Hematopoietic multipotent progenitor cell (in vitro differentiated cells): Measurements from ENCODE around the gene SMPD2. TPM values are rescaled to one million over a fixed set of nuclear protein-coding genes. Genes with fewer than 3 reads are reported as not detected.

Source experiments
- DNase-seq, 3 donors: peaks; one replicate each; pipeline ENCODE4 v3.0.0-alpha.2; 2011 to 2015; ENCODE audit warnings: low read depth in 2 of 3, low spot score in 2 of 3
- total RNA-seq: library from RNA; depleted of rRNA; stranded (reverse); fragments of >200 nt; gene quantifications from one replicate; pipeline ENCODE4 v1.2.3, GENCODE V29; 2012

SMPD2 gene
- total RNA-seq, result 33.4 TPM

DNA sequence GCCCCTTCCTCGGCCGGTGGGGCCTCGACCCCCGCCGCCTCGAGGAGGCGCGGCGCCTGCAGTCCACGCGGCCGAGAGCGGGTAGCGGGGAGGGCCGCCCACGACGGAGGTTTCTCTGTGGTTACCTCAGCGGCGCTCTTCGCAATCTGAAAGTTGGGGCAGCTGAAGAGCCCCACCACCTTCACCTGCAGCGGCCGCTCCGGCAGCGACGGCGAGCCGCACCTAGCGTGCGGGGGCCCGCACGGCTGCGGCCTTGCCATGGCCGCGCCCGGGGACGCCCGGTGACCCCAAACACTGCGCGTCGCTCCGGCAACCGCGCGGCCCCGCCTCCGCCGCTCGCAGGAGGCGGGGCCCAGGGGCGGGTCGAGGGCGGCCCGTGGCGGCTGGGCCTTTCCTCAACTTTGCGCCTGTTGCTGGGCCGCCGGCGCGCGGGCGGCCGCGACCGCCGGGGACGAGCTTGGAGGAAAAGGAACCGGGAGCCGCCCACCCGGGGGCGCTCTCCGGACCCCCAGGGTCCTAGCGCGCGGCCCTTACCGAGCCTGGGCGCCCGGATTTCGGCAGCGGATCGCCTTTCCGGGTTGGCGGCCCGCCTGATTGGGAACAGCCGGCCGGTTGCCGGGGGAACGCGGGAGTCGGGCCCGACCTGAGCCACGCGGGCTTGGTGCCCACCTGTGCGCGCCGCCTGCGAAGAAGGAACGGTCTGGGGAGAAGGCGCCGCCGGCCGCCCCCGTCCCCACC is at the start of gene SMPD2, which contains the start of gene PPIL6:
Gene SMPD2 (plus strand): TSS at position 394 of the 738 bp plus-strand sequence. CDS start 398 bp downstream, outside the sequence.
Gene PPIL6 (minus strand): TSS at position 298 of the 738 bp plus-strand sequence. CDS start 38 bp downstream, at position 260.
- peak; percentile 70 to 94 (median 93) for DNase-seq

GRCh38 chr6:109393157-109393885 is 47.2 kb upstream of the SMPD2 start:
- no peak for DNase-seq

DNA sequence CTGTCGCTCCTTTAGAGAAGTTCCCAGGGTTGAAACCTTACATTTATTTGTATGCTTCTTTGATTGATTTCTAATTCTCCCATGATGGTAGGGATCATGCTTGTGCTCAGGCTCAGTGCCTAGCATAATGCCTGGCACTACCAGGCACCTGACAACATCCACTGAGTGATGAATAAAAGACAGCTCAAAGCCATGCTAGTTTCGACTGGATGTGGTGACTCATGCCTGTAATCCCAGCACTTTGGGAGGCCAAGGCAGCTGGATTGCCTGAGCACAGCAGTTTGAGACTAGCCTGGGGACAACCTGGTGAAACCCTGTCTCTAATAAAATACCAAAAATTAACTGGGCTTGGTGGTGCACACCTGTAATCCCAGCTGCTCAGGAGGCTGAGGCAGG is 46.6 kb upstream of the SMPD2 start:
- no peak for DNase-seq

DNA sequence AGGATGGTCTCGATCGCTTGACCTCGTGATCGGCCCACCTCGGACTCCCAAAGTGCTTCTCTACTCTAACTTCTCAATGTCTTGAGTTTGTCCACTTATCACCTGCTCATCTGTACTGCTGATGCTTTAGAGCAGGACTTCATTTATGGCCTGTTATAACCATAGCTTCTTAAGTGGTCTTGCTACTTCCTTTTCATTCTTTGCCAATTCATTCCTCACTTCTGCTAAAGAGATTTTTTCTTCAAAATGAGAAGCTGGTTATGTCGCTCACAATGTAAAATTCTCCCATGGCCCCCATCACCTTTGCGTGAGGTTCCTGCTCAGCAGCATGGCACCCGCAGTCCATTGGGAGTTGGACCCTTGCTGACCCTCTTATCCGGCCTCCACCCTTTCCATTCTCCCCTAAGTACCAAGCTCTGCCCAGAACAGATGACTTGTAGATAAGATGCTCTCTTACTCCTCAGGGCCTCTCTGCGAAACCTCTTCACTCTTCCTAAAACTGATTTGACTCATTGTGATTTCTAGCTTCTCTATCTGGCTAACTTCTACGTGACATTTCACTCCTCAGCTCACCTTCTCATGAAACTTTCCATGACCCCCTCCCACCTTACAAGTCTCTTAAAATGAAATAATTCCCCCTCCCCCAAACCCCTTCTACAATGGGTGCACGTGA is 44.3 kb upstream of the SMPD2 start:
- no peak for DNase-seq

- peak in 1 of 3 donors; percentile 57 for DNase-seq
Observed at GRCh38 chr6:109397020-109397419, 43.5 kb upstream of the SMPD2 start.

GRCh38 chr6:109406196-109406595 is 34.3 kb upstream of the SMPD2 start:
- no peak for DNase-seq

GRCh38 chr6:109411034-109411433 is 29.5 kb upstream of the SMPD2 start:
- DNase-seq, result no peak

DNA sequence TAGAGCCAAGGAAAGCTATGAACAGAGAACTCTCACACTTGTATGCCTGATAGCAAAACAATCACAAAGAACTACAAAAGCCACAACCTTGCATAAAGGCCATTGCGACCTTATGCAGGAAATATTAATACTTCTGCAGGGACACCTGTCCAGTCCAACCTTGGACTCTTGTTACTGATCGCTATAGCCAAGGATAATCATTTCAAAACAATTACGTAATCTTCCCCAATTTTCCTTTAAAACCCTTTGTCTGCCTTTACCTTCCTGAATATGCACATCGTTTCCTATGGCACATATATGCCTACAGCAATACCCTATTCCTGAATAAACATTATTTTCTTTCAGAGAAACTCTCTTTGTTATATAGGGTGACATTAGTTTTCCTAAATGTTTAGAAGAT is 22.9 kb upstream of the SMPD2 start:
- DNase-seq, result no peak

- DNase-seq, result peak in 1 of 3 donors; percentile 29
Observed at GRCh38 chr6:109420751-109421150, 19.8 kb upstream of the SMPD2 start.

DNA sequence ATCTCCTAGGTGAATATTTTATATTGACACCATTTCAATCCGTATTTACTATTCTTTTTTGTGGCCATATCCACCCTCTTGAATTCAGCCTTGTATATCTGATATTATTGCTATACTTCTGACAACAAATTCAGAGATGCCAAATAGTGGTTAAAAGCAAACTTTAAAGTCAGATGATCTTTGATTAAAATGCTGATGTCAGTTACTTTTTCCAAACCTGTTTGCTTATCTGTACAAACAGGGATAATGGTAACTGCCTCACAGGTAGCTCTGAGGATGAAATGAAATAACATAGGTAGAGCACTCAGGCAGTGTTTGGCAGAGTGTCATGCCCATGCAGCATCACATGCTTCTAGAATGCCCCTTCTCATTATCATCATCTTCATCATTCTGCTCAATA is 19.3 kb upstream of the SMPD2 start:
- no peak for DNase-seq

GRCh38 chr6:109424946-109425345 is 15.6 kb upstream of the SMPD2 start:
- no peak for DNase-seq

GRCh38 chr6:109428889-109429477 is 11.5 kb upstream of the SMPD2 start:
- no peak for DNase-seq

- no peak for DNase-seq
Observed at GRCh38 chr6:109429496-109429895, 11.0 kb upstream of the SMPD2 start.

GRCh38 chr6:109434456-109434855 is 6.1 kb upstream of the SMPD2 start:
- DNase-seq, result no peak

GRCh38 chr6:109436041-109436440 is 4.5 kb upstream of the SMPD2 start:
- DNase-seq, result no peak

- peak in 2 of 3 donors; percentile 76 to 79 for DNase-seq
Observed at GRCh38 chr6:109441069-109441816, 719 bp downstream of the SMPD2 start.

GRCh38 chr6:109442393-109442924 is 1.9 kb downstream of the SMPD2 start:
- no peak for DNase-seq

DNA sequence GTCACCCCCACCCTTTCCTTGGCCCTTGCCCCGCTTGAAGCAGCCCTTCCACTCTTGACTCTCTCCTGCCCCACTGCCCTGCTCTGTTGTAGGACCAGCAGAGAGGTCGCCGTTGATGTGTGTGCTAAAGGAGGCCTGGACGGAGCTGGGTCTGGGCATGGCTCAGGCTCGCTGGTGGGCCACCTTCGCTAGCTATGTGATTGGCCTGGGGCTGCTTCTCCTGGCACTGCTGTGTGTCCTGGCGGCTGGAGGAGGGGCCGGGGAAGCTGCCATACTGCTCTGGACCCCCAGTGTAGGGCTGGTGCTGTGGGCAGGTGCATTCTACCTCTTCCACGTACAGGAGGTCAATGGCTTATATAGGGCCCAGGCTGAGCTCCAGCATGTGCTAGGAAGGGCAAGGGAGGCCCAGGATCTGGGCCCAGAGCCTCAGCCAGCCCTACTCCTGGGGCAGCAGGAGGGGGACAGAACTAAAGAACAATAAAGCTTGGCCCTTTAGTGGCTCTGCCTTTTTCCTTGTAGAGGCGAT is 3.0 kb downstream of the SMPD2 start:
- no peak for DNase-seq

- DNase-seq, result no peak
Observed at GRCh38 chr6:109445382-109445781, 4.9 kb downstream of the SMPD2 start.

DNA sequence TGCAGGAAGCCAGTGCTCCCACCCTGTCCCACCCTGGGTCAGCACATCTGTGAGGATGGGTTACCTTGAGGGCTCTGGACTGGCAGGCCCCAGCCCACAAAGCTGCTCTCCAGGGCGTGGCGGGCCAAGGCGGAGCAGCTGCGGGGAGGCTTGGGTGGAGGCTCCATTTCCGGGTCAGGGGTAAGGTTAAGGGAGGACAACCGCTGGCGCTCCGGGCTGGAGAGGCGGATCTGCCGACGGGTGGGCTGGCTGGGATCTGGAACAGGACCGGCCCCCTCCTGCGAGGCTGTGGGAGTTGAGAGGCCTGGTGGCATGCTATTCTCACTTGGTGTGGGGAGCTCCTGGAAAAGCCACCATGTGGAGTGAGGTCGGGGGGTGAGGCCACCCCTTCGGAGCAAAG is 5.5 kb downstream of the SMPD2 start:
- no peak for DNase-seq
